ENCODE results near the gene TSPAN9.

DNA sequence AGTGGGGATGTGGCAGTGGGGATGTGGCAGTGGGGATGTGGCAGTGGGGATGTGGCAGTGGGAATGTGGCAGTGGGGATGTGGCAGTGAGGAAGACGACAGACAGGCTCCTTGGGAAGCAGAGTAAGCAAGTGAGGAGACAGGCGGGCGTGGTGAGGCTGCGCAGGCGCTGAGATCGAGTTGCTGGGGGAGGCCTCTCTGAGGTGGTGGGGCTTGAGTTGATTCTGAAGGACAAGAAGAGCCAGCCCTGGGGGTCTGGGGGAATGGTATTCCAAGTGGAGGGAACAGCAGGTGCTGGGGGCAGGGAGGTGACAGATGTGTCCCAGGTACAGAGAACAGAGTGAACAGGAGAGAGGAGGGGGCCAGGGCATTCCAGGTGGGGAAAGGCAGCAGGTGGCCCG, 33.8 kb upstream of the TSPAN9 start:
- TF ChIP-seq EZH2 (IDR thresholded peaks at IDR 0.05) = no peak
- TF ChIP-seq, protein P1, sequence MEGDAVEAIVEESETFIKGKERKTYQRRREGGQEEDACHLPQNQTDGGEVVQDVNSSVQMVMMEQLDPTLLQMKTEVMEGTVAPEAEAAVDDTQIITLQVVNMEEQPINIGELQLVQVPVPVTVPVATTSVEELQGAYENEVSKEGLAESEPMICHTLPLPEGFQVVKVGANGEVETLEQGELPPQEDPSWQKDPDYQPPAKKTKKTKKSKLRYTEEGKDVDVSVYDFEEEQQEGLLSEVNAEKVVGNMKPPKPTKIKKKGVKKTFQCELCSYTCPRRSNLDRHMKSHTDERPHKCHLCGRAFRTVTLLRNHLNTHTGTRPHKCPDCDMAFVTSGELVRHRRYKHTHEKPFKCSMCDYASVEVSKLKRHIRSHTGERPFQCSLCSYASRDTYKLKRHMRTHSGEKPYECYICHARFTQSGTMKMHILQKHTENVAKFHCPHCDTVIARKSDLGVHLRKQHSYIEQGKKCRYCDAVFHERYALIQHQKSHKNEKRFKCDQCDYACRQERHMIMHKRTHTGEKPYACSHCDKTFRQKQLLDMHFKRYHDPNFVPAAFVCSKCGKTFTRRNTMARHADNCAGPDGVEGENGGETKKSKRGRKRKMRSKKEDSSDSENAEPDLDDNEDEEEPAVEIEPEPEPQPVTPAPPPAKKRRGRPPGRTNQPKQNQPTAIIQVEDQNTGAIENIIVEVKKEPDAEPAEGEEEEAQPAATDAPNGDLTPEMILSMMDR (IDR thresholded peaks at IDR 0.05) = no peak
- no peak for TF ChIP-seq EZH2phosphoT487 (IDR thresholded peaks at IDR 0.05)
